HG02571 (cell line): ENCODE results near the gene LIN9.
"Not testable (repeated sequence)": the region's sequence is repeated elsewhere in the genome, so short reads cannot be mapped to it uniquely, and the experiment has no call there.

ENCODE experiments used
- ATAC-seq: cut with Tn5 transposase; IDR thresholded peaks from one replicate; pipeline ENCODE4 v1.9.1; 2021; ENCODE audit warnings: mild to moderate bottlenecking, moderate library complexity; ENCODE audit not compliant: unreplicated experiment

Gene LIN9

GRCh38 chr1:226216056-226216455, 92.9 kb downstream of the LIN9 start:
- ATAC-seq = no peak

- no peak for ATAC-seq
Measured at GRCh38 chr1:226215239-226215638, 93.7 kb downstream of the LIN9 start.

- no peak for ATAC-seq
Measured at GRCh38 chr1:226212545-226212944, 96.4 kb downstream of the LIN9 start.

- no peak for ATAC-seq
Measured at GRCh38 chr1:226211181-226211821, 97.7 kb downstream of the LIN9 start.

DNA sequence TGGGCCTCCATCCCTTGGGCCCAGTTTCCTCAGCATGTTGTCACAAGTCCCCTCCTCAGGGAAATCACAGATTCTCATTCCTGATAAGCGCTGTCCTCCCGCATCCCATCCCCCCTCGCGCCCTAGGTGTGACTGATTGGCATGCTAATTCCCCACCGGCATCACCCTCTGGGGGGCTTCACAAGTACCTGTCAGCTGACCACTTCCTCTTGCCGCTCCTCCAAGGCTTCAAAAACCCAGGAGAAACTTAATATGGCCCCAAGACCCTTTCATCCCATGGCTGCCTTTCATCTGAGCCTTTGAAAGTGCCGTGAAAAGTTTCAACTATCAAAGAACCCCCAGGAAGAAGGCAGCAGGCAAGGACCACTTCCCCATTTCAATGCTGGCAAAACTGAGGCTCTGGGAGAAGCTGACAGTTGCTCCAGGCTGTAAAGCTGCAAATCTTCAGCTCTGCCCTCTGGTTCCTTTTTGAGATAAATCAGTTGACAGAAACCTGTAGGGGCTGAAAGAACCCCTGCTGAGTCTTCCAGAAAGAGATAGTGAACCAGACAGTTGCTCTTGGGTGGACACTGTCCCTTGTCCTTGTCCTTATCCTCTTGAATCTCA, 98.3 kb downstream of the LIN9 start:
- ATAC-seq = no peak

DNA sequence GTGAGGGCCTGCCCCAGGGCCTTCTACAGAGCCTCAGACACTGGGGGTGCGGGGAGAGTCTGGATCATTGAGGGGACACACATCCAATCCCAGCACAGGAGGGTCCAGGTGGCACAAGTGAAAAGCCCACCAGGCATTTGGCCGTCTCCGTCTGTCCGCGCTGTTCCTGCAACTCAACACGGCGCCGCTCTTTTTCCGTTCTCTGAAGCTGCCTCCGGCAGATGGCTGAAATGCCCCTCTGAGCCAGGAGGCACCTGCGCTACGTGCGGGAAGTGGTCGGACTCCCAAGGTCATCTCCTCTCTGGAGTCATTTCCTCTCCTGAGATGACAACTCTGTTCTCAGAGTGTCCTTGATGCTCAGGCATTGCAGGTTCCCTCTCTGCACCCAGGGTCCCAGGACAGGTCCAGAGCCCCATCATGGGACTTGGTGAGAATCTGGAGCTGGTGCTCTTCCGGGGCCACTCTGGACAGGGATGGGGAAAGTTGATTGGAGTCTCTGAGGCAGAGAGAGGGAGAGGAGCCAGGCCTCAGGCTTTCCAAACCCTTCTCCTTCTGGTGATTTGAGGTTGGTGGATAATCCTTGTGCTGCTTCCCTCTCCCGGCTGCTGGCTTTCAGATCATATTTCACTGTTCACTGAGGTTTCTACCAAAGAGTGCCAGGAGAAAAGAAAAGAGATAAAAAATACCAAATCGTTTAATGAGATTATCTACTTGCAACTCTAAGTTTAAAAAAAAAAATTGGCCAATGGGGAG, 99.5 kb downstream of the LIN9 start:
- no peak for ATAC-seq

DNA sequence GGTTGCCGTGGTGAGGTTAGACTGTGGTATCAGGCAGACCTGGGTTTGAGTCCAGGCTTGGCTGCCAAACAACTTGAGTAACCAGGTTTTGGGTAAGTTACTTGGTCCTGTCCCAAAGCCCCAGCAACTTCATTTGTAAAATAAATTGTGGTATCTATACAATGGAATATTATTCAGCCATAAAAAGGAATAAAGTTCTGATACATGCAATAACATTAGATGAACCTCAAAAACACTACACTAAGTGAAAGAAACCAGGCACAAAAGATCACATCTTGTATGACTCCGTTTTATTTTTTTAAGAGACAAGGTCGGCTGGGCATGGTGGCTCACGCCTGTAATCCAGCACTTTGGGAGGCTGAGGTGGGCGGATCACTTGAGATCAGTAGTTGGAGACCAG, 101.9 kb downstream of the LIN9 start:
- ATAC-seq = no peak

- ATAC-seq = no peak
Measured at GRCh38 chr1:226204198-226204597, 104.8 kb downstream of the LIN9 start.

GRCh38 chr1:226203655-226204054, 105.3 kb downstream of the LIN9 start:
- no peak for ATAC-seq

- ATAC-seq = no peak
Measured at GRCh38 chr1:226203240-226203639, 105.7 kb downstream of the LIN9 start.

DNA sequence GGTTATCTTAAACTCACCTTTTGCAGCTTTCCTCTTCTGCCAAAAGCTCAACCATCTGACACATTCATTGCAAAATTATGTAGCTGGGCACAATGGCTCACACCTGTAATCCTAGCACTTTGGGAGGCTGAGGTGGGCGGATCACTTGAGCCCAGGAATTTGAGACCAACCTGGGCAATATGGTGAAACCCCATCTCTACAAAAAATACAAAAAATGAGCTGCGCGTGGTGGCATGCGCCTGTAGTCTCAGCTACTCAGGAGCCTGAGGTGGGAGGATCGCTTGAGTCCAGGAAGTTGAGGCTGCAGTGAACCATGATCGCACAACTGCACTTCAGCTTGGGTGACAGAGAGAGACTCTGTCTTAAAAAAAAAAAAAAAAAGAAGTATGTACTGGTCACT, 106.3 kb downstream of the LIN9 start:
- ATAC-seq = not testable (repeated sequence)

DNA sequence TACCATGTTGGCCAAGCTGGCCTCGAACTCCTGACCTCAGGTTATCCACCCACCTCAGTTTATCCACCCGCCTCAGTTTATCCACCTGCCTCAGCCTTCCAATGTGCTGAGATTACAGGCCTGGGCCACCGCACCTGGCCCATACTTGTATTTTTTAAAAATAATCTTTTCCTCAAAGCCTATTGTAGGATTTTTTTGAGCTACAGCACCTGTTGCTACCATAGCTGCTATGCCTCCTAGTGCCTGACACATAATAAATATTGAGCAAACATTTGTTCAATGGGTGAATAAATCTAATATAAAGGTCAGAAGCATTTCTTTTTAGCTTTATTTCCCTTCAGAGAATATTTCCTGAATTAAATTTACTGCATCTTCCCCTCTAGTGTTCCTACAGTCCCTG, 106.7 kb downstream of the LIN9 start:
- no peak for ATAC-seq

DNA sequence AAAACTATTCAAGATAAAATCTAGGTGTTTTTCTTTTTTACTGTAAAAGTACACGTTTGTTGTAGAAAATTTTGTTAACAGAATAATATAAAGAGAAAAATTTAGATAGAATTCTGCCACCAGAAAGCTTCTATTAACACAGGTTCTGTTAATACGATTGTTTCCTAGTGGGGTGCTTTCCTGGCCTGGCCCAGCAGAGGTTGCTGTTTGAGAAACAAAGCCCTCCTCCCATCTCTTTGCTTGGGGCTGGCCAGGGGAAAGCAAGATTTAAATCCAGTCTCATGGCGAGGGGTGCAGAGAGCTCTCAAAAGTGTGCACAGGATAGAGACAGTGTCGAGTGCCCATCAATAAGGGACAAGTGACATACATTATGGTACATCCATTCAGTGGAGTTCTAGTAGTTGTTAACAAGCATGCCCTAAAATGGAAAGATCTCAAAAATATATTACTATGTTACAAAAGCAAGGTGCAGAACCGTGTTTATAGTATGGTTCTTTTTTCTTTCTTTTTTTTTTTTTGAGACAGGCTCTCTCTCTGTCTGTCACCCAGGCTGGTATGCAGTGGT, 107.9 kb downstream of the LIN9 start:
- ATAC-seq = no peak

DNA sequence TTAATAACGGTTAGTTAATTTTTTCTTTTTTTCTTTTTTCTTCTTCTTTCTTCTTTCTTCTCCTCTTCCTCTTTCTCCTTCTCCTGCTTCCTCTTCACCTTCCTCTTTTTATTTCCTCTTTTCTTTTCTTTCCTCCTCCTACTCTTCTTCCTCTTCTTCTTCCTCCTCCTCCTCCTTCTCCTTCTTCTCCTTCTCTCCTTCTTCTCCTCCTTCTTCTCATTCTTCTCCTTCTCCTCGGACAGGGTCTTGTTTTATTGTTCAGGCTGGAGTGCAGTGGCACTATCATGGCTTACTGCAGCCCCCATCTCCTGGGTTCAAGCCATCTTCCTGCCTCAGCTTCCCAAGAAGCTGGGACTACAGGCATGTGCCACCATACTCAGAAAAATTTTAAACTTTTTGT, 109.0 kb downstream of the LIN9 start:
- no peak for ATAC-seq

DNA sequence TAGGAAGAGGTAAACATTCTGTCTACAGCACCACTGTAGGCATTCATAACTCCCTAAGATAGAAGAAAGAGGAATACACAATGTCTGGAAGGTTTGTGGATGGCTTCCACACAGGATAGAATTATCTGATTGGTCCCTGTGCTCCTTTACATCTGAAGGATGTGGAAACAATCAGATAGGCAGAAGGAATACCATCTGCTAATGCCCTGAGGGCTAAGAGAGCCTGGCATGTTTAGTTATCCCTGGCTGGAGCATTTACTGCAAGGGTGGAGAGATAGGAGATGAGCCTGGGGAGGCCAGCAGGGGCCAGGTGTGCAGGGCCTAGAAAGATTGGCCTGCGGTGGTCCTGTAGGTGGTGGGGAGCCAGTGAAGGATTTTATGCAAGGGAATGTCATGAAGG, 113.8 kb downstream of the LIN9 start:
- no peak for ATAC-seq

- no peak for ATAC-seq
Measured at GRCh38 chr1:226187380-226187779, 121.6 kb downstream of the LIN9 start.

GRCh38 chr1:226187019-226187322, 122.0 kb downstream of the LIN9 start:
- ATAC-seq = no peak

DNA sequence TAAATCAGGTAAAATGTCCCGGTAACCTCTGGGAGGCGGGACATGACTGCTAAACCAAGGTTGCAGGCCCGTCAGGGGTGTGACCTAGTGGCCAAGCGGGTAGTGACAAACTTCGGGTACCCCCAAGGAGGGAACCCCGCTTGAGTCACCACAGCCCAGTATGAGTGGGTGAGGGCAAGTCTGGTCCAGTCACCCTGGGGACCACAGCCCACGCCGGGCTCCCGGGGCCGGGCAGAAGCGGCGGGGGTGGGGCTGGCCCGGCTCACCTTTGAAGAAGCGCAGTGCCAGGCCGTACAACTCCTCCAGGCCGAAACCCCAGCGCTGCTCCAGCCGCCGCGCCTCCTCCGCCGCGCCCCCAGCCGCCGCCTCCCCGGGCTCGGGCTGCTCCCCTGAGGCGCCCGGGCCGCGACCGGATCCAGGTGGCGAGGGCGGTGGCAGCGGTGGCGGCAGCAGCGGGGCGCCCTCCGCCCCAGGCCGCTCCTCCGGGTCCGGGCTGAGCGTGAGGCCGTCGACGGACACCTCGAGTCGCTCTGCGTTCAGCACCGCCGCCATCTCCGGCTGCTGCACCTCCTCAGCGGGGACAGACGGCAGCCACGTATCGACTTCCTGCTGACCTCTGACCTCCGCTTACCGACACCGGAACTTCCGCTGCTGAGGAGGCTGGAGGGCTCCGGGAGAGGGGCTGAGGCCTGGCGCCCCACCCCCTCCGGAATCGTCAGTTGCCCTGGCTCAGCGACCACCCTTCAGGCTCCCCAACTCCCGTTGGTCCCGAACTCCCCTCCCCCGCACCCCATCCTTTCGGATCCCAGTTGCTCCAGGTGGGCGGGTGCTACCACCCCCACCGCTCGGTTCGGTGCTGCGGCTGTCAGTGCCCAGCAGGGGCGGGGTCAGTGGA, 122.6 kb downstream of the LIN9 start, which contains the start of gene ACBD3:
ACBD3 (minus strand) TSS at position 618 of the 895 bp plus-strand sequence; CDS start at position 552, 66 bp downstream.
- ATAC-seq = peak; percentile 92

DNA sequence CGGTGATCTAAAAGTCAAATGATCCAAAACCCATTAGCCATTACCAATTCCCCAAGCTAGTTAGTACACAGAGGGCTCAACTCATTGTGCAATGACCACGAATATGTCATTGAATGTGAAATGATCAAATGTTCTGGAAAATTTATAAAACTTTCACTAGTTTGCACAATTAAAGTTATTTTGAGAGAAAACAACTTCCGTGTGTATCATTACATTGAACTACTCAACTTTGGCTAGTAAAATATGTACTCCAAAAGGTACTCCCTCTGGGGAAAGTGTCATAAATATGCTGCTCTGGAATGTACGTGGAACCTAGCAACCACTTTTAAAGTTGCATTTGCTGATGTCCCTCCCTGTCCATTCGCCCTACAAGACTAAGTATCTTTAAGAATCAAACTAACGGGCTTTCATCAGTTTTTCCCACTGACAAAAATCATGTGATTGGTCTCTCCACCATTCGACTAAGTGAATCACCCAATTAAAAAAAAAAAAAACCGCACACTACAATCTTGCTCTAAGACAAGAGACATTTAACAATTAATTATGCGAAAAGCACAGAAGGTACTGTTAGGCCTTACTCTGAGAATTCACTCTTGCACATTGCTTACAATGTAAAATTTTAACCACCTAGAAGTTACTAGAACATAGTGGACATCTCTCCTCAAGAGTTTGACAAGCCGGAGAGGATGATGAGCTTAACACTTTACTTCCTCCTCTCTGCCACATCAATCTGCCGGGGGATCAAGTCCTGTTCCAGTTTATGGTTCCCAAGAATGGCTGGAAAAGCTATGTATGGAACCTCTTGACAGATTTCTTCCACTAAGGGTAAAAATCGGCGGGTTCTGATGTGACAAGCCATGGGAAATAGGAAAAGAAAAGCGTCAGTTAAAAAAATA, 123.6 kb downstream of the LIN9 start:
- ATAC-seq = no peak
